WERI-Rb-1 (cell line): ENCODE data around the gene PRPF8.

Experiments used
- DNase-seq: peaks from one replicate; pipeline ENCODE4 v3.0.0-alpha.2; 2020
- H3K27ac ChIP-seq: fragments of 250-450 bp; sonication (Bioruptor Pico); 2 replicates; pipeline ENCODE4 v1.5.1; 2020; ENCODE audit warnings: mild to moderate bottlenecking, moderate library complexity
- H3K27me3 ChIP-seq: fragments of 250-450 bp; sonication (Bioruptor Pico); 2 replicates; pipeline ENCODE4 v1.5.1; 2021; ENCODE audit warnings: mild to moderate bottlenecking, low read depth, moderate library complexity; ENCODE audit not compliant: insufficient read depth, severe bottlenecking
- H3K36me3 ChIP-seq: fragments of 250-450 bp; sonication (Bioruptor Pico); 2 replicates; pipeline ENCODE4 v1.5.1; 2020; ENCODE audit warnings: mild to moderate bottlenecking, moderate library complexity
- H3K4me3 ChIP-seq: 2 replicates; pipeline ENCODE4 v1.5.1; 2011; ENCODE audit warnings: low read depth, mild to moderate bottlenecking, control low read depth, low read length
- H3K9me3 ChIP-seq: fragments of 250-450 bp; sonication (Bioruptor Pico); 2 replicates; pipeline ENCODE4 v1.5.1; 2021; ENCODE audit warnings: mild to moderate bottlenecking, moderate library complexity; ENCODE audit not compliant: severe bottlenecking
- TF ChIP-seq, protein P1 (sequence below): IDR thresholded peaks from 2 replicates; pipeline ENCODE4 v1.5.1; 2011; ENCODE audit warnings: low read depth, mild to moderate bottlenecking, control low read depth, inconsistent platforms, low read length

PRPF8 gene

DNA sequence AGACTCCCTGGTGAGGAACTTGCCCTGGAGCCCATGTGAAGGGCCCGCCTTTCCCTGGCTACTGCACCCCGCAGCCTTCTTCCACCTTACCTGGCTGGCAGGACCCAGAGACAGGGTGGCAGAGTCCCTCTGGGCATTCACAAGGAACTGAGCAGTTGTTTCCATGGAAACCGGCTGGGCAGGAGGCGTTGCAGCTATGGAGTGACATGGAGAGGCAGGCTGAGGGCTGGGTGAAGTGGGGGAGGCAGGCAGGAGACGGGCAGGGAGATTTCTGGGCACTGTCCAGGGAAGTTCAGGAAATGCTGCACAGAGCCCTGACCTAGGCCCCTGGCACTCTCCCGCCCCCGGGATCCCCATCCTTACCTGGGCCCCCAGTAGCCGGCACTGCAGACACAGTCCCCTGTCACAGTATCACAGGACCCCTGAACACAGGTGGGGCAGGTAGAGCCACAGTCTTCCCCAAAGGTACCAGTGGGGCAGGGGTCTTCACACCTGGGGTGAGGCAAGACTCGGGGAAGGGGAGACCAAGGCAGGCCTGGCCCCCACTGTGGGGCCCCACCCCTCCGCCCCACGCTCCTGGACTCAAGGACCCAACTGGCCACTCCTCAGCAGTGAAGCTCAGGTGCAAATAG lies 45.0 kb downstream of the PRPF8 start:
- Histone ChIP-seq H3K9me3 (no peaks in the 10 kb centered on the region), H3K27ac (no peak overlapping the region), H3K4me3 (no peak overlapping the region), H3K36me3 (0 out of 2 replicates have a peak, but pooled peaks cover 2% of the 10 kb centered on the region), H3K27me3 (no peaks in the 10 kb centered on the region)
- TF ChIP-seq, protein P1, sequence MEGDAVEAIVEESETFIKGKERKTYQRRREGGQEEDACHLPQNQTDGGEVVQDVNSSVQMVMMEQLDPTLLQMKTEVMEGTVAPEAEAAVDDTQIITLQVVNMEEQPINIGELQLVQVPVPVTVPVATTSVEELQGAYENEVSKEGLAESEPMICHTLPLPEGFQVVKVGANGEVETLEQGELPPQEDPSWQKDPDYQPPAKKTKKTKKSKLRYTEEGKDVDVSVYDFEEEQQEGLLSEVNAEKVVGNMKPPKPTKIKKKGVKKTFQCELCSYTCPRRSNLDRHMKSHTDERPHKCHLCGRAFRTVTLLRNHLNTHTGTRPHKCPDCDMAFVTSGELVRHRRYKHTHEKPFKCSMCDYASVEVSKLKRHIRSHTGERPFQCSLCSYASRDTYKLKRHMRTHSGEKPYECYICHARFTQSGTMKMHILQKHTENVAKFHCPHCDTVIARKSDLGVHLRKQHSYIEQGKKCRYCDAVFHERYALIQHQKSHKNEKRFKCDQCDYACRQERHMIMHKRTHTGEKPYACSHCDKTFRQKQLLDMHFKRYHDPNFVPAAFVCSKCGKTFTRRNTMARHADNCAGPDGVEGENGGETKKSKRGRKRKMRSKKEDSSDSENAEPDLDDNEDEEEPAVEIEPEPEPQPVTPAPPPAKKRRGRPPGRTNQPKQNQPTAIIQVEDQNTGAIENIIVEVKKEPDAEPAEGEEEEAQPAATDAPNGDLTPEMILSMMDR: no peak
- no peak for DNase-seq

DNA sequence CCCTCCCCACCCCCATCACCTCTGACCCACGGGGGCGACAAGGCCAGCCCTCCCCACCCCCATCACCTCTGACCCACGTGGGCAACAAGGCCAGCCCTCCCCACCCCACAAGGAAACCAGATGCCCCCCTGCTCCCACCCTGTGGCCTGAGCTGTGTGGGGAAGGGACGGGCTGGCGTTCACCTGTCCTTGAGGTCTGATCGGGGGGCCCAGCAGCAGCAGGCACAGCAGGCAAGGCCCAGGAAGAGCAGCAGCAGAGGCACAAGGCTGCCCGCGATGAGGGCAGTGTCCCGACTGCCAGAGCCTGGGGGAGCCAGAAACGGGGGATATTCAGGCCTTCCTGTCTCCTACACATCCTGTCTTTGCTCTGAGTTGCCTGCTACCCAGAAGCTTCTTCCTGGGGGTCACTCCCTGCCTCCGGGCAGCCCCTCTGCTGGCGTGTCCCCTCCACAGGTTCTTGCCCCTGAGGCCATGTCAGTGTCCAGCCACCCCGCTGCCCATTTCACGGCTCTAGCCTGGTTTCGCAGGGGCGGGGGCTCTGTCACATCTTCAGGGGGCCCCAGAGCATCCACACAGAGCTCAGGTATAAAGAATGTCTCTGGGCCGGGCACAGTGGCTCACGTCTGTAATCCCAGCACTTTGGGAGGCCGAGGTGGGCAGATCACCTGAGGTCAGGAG lies 45.9 kb downstream of the PRPF8 start:
- Histone ChIP-seq H3K4me3 (no peak overlapping the region), H3K9me3 (no peaks in the 10 kb centered on the region), H3K27ac (no peak overlapping the region), H3K36me3 (0 out of 2 replicates have a peak, but pooled peaks cover 2% of the 10 kb centered on the region), H3K27me3 (no peaks in the 10 kb centered on the region)
- TF ChIP-seq, protein P1: no peak
- no peak for DNase-seq

DNA sequence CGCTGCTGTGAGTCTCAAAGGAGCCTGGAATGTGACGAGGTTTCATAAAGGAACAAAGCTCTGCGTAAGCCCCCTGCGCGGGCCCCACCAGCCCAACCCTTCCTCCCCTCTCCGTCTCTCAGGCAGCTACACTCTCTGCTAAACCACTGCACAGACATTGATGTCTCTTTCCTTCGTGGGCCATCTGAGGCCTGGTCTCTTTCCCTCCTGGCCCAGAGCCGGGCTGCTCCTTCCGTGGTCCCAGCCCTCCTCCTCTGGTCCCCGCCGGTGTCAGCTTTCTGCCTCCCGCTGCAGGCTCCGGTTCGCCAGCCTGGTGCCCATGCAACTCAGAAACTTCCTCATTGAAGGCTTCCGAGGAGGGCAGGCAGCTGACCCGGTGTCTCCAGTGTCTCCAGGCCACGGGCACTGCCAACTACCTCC lies 46.5 kb downstream of the PRPF8 start:
- TF ChIP-seq, protein P1: no peak
- no peak for DNase-seq
- Histone ChIP-seq H3K27me3 (no peaks in the 10 kb centered on the region), H3K9me3 (no peaks in the 10 kb centered on the region), H3K36me3 (0 out of 2 replicates have a peak, but pooled peaks cover 2% of the 10 kb centered on the region), H3K4me3 (no peak overlapping the region), H3K27ac (no peak overlapping the region)

DNA sequence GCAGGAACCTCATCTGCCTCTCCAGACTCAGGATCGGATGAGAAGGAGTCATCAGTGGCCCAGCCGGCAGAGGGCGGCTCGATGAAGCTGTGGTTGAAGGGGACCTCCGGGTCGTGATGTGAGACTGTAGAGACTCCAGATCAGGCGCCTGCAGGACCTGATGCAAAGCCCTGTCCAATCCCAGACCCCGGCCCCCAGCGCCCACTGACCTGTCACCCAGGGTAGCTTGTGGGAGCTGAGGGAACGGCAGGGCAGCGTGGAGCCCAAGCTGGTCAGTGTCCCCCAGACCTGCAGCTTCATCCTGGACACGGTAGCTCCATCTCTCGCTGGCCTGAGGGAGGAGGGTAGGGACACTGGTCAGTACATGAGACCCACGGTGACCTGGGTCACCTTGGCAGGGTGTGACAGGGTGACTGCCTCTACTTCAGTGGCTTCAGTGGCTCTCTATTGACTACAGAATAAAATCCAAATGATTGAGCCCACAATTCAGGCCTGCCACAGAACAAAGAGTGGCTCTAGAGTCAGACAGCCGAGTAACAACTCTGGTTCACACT lies 47.9 kb downstream of the PRPF8 start:
- TF ChIP-seq, protein P1: no peak
- H3K4me3 ChIP-seq: no peak overlapping the region
- DNase-seq: no peak
- no peaks in the 10 kb centered on the region for H3K36me3 ChIP-seq
- H3K27me3 ChIP-seq: no peaks in the 10 kb centered on the region
- H3K27ac ChIP-seq: no peak overlapping the region
- H3K9me3 ChIP-seq: no peaks in the 10 kb centered on the region

DNA sequence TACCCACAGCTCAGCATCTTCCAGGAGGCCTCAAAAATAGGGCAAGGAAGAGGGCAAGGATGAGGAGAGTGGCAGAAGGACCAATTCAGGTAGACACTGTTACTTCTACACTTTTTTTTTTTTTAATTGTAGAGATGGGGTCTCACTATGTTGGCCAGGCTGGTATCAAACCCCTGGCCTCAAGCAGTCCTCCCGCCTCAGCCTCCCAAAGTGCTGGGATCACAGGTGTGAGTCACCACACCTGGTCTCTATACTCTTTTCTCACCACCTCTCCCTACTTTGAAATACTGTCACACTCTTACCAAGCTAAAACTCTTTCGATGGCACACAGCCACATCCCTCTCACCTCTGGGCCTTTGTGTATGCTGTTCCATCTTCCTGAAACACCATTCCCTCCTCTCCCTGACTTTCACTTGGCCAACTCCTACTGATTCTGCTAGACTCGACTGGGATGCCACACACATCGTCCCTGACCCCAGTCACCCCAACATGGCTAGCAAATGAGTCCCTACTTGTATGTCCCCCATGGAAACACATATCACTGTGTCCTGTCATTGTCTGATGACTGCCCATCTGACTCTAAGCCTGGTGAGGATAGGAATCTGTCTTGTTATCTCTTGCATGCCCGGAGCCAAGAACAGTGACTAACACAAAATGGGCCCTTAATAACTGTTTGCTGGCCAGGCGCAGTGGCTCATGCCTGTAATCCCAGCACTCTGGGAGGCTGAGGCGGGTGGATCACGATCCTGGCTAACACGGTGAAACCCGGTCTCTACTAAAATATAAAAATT lies 48.8 kb downstream of the PRPF8 start:
- no peak overlapping the region for H3K4me3 ChIP-seq
- no peak overlapping the region for H3K27ac ChIP-seq
- no peaks in the 10 kb centered on the region for H3K36me3 ChIP-seq
- DNase-seq: no peak
- no peaks in the 10 kb centered on the region for H3K9me3 ChIP-seq
- TF ChIP-seq, protein P1: no peak
- H3K27me3 ChIP-seq: no peaks in the 10 kb centered on the region
